ENCODE data around the gene XK.
A peak's percentile ranks its signal among the peaks of the same experiment; 100 is the strongest.

The XK gene

DNA sequence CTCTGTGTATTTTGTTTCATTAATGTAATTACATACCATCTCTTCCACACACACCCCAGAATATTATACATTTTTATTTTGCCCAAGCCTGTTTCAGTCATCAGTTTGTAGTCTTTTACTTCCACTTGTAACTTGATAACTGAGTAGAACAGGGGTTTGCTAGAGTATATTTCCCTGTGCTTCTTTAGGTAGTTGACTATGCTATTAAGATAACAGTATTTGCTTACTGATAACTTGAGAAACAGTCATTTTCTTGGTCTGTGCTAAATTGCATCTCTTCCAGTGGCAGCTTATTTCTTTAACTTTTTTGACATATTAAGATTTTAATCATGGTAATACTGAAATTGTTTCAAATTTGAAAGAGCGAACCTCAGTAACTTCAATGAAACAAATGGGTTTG is 7.0 kb upstream of the XK start:
- DNase-seq (ENCODE audit: extremely low read depth in 1 of 2, low read depth in 1 of 2) = no peak

DNA sequence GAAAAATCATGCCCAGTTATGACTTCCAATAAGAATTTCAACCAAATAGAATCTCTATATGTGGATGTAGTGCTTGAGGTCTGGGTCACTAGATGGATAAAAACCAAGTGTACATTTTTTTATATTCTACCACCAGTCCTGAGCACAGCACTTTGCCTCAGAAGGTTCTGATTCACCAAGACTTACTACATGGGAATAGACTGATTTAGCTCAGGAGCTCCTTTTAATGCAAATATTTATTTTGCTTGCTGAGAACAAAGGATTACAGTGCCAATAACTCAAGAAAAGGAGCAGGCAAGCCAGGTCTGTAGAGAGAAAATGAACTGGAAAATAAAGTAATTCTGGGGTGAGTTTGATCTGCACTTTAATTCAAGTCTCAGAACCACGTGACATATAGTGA is 6.4 kb upstream of the XK start:
- no peak for DNase-seq (ENCODE audit: extremely low read depth in 1 of 2, low read depth in 1 of 2)

GRCh38 chrX:37679888-37680287 is 5.7 kb upstream of the XK start:
- DNase-seq (ENCODE audit: extremely low read depth in 1 of 2, low read depth in 1 of 2) = no peak

DNA sequence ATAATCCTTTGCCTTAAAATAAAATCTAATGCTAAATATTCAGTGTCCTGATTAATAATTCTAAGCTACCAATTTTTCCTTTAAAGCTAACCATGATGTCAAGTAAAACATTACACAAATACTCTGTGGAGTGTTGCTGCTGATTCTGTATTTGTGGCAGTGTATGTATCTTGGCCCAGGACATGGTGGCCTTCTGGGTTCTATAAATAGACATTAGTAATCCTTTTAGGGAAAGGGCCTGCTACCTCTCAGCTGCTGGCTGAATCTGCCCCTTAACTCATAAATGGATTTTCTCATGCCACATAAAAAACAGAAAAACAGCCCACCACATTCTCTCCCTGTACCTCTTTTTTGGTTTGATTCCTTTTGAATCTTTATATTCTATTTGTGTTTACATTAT is 1.2 kb upstream of the XK start:
- no peak for DNase-seq (ENCODE audit: extremely low read depth in 1 of 2, low read depth in 1 of 2)

DNA sequence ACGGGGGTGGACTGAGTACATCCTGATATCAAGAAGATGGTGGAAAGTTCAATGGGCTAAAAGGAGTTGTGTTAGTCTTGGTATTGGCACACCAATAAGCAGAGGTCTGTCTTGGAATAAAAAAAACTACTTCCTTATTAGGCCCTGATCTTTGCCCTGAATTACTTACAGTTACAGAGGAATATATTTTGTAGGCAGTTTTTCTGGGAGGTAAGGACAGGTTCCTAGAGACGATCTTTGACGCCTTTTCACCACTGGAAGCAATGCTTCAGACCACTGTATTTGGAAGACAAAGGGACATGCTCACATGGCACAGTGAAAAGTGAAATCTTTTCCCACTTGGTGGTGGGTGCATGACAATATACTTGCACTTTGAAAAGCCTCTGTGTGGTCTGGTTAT is 618 bp upstream of the XK start:
- DNase-seq (ENCODE audit: extremely low read depth in 1 of 2, low read depth in 1 of 2) = no peak

DNA sequence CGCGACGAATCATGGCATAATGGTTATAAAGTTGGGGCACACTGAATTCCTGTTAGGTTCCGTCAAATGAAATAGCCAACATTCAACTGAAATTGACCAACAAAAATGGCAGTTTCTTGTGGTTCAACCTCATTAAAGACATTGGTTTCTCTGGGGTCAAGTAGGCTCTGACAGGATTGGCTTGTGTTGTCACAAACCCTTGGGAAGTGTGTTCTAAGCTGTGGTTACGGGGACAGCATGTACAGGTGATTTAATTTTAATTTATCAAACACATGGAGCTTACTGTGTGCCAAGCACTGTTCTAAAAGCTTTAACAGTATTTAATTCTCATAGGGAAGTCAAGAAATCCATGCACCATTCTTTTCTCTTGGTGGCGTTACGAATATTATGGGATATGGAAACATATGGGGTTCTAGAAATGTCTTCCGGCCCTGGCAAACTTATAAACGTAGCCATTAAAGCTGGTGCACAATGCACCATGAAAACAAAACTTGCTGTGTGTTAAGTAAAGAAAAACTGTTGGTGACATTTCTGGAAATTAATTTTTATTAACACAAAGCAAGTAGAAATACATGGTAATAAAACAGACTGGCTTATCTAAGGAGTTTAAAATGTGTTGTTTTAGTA is 891 bp downstream of the XK start:
- no peak for DNase-seq (ENCODE audit: extremely low read depth in 1 of 2, low read depth in 1 of 2)

DNA sequence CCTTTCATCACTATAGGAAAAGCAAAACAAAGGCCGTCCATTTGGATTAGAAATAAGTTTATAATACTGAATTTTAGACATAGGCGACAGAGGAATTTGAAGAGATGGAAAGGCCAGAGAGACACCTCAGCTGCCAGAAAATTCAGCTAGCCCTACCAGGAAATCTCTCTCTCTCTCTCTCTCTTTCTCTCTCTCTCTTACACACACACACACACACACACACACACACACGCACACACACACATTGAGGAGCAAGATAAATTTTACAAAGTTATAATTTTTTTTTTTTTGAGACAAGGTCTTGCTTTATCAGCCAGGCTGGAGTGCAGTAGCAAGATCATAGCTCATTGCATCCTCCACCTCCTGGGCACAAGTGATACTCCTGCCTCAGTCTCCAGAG is 1.4 kb downstream of the XK start:
- DNase-seq (ENCODE audit: extremely low read depth in 1 of 2, low read depth in 1 of 2) = no peak

- DNase-seq (ENCODE audit: extremely low read depth in 1 of 2, low read depth in 1 of 2) = no peak
These were observed 4.5 kb downstream of the XK start for GRCh38 chrX:37690119-37690518.

DNA sequence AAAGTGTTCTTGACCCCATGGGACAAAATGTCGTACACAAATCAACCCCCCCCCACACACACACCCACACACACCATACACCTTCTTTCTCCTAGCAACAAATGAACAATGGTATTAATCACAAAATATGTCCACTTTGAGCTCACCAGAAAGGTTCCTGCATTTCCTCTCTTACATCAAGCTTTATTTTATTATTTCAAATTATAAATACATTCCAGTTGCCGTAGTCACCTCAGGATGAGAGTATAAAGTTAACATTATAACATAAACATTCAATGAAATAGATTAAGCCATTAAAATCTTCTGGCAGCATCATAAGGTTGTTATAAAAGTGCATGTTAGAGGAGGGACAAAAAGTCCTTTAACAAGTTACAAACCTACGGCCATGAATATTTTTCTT is 7.3 kb downstream of the XK start:
- DNase-seq (ENCODE audit: extremely low read depth in 1 of 2, low read depth in 1 of 2) = no peak

- no peak for DNase-seq (ENCODE audit: extremely low read depth in 1 of 2, low read depth in 1 of 2)
These were observed 11.7 kb downstream of the XK start for GRCh38 chrX:37697169-37697760.

GRCh38 chrX:37701588-37701987 is 16.0 kb downstream of the XK start:
- DNase-seq (ENCODE audit: extremely low read depth in 1 of 2, low read depth in 1 of 2) = no peak

DNA sequence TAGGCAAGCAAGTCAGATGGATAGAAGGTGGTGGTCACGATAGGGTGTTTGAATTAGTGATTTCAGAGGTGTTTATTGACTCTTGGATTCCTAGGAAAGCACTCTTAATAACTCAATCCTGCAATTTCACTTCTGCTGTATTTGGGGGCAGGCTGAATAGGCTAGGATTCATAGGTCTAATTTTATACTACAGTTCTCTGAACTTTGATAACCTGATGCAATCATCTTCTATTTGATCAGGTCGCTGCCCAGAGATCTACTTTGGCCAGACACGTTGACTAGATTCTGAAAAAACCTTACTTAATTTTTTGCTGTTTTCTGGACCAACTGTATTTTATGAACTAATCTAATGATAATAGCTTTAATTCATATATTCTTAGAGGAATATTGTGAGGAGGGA is 26.4 kb downstream of the XK start:
- no peak for DNase-seq (ENCODE audit: extremely low read depth in 1 of 2, low read depth in 1 of 2)

GRCh38 chrX:37712458-37712857 is 26.9 kb downstream of the XK start:
- DNase-seq (ENCODE audit: extremely low read depth in 1 of 2, low read depth in 1 of 2) = no peak

DNA sequence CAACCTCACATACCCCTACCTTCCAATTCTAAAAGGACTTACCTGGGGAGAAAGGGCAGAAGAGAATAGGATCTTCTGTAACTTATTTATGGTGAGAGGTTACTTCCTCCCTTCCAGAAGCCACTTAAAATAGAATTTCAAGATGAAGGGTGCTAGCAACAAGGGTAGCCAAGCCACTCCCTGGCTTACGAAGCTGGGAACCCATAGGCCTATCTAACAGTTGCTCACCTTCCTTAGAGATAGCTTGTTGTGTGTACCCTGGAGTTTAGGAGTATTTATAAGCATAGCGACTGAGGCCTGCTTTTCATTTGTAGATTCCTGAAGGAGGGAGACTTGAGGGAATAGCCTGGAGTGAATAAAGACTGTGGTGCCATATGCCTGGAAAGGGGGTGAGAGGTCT is 28.9 kb downstream of the XK start:
- DNase-seq (ENCODE audit: extremely low read depth in 1 of 2, low read depth in 1 of 2) = no peak

GRCh38 chrX:37716602-37717001 is 31.0 kb downstream of the XK start:
- no peak for DNase-seq (ENCODE audit: extremely low read depth in 1 of 2, low read depth in 1 of 2)

- no peak for DNase-seq (ENCODE audit: extremely low read depth in 1 of 2, low read depth in 1 of 2)
These were observed 32.1 kb downstream of the XK start for GRCh38 chrX:37717708-37718107.

- no peak for DNase-seq (ENCODE audit: extremely low read depth in 1 of 2, low read depth in 1 of 2)
These were observed 37.0 kb downstream of the XK start for GRCh38 chrX:37722595-37722994.

DNA sequence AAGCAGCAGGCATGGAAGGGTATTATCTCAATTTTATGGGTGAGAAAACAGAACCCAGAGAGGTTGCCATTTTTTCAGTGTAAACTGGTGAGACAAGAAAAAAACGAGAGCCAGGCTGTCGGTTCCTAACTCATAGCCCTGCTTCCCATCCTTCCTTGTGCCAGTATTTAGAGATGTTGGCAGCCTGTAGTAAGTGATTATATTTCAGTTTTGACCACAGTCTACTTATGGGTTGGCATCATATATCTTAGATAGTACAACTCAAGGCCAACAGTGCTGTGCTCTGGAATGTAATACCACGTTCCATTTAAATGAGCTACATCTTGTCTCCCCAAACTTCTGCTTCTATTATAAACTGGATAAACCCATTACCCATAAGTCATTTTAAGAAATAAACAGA is 40.8 kb downstream of the XK start:
- DNase-seq (ENCODE audit: extremely low read depth in 1 of 2, low read depth in 1 of 2) = no peak

DNA sequence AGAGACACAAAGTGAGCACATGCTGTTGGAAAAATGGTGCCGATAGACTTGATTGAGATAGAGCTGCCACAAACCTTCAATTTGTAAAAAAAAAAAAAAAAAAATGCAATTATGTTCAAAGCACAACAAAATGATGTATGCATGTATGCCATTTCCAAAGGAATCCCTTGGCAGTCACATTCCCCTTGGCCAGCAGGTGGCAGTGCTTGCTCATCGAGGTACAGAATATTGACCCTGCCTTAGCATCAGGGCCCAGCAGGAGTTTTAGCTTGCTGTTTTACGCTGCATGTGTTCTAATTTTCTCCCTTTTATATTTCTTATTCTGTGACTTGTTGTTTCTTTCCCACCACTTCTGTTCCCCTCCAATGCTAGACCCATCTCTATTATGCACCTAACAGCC is 59.8 kb downstream of the XK start:
- peak; percentile 42 to 59 for DNase-seq (ENCODE audit: extremely low read depth in 1 of 2, low read depth in 1 of 2)

DNA sequence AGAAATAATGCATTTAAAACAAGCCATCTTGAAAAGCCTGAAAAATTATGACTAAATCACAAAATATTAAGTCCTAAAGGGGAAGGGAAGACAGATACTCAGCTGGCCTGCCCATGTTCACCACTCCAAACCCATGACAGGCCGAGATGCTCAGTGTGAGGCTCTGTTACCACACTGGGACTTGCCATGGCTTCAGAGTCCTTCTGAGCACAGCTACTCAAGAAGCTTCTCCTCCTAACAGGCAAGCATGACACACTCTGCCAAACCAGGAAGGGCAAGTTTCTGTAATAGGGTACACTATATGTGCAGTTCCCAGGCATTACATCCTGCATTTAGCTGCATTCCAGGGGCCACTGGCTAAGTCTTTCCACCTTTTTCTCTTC is 60.2 kb downstream of the XK start:
- no peak for DNase-seq (ENCODE audit: extremely low read depth in 1 of 2, low read depth in 1 of 2)

DNA sequence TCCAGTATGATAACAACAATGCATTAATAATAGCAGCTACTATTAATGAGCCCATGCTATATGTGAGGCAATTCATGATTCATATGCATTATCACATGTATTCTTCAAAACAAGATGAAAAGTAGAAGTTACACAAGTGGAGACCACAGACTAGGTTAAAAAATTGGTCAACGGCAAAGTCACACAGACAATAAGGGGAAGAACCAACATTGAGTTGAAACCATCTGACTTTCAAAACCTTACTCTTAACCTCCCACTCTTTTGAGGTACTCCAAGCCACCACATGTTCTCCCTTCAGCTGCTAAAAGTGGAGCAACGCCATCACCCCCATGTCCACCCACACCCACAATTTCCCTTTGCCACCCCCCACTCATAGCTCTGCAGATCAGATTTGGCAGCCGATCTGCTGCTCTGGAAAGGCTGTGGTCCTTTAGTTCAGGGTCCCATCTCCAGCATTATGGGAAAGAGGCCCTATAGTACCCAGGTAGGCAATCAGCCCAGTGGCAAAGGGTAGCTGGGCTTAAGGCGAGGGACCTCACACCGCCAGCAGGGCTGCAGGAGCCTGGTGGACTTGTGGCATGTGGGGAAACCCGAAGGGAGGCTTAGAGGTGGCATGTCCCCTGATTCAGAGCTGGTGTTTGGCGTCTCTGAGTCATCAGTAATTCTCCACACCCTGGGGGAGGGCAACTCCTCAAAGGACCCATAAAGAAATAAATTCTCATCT is 60.8 kb downstream of the XK start:
- no peak for DNase-seq (ENCODE audit: extremely low read depth in 1 of 2, low read depth in 1 of 2)

GRCh38 chrX:37746951-37747350 is 61.4 kb downstream of the XK start:
- no peak for DNase-seq (ENCODE audit: extremely low read depth in 1 of 2, low read depth in 1 of 2)

- DNase-seq (ENCODE audit: extremely low read depth in 1 of 2, low read depth in 1 of 2) = no peak
These were observed 66.7 kb downstream of the XK start for GRCh38 chrX:37752281-37752680.
